H1 (cell line): Measurements from ENCODE around the gene TASP1.

ENCODE experiments used
- ATF3 ChIP-seq: IDR thresholded peaks from 2 replicates; pipeline ENCODE4 v1.6.1; 2011; ENCODE audit warnings: low read depth, mild to moderate bottlenecking, low read length; ENCODE audit not compliant: insufficient read depth
- CHD2 ChIP-seq: IDR thresholded peaks from 2 replicates; pipeline ENCODE4 v1.6.1; 2012; ENCODE audit warnings: low read length, improper control_type of control experiment
- JUND ChIP-seq: IDR thresholded peaks from 2 replicates; pipeline ENCODE4 v1.6.1; 2011; ENCODE audit warnings: mild to moderate bottlenecking, improper control_type of control experiment, low read length
- MAX ChIP-seq: IDR thresholded peaks from 2 replicates; pipeline ENCODE4 v1.6.1; 2012; ENCODE audit warnings: inconsistent platforms
- NRF1 ChIP-seq: IDR thresholded peaks from 2 replicates; pipeline ENCODE4 v1.6.1; 2011; ENCODE audit warnings: mild to moderate bottlenecking, low read depth, low read length, improper control_type of control experiment
- PHF8 ChIP-seq: fragments of 200-600 bp; sonication (generic); conservative IDR thresholded peaks from 2 replicates; pipeline ENCODE4 v1.7.1; 2012; ENCODE audit warnings: low read depth, mild to moderate bottlenecking, inconsistent platforms, low read length, moderate library complexity
- POLR2A ChIP-seq, 2 experiments: IDR thresholded peaks; 1 replicate in 1 of 2; 2 replicates in 1 of 2; pipeline ENCODE4 v1.6.1; 2011; ENCODE audit warnings: low read depth in 2 of 2, low read length in 2 of 2, mild to moderate bottlenecking in 2 of 2; ENCODE audit errors: control extremely low read depth in 1 of 2
- TEAD4 ChIP-seq: IDR thresholded peaks from 2 replicates; pipeline ENCODE4 v1.6.1; 2012; ENCODE audit warnings: low read depth, low read length, inconsistent platforms, mixed read lengths
- YY1 ChIP-seq: IDR thresholded peaks from 2 replicates; pipeline ENCODE4 v1.6.1; 2011; ENCODE audit warnings: low read depth, mild to moderate bottlenecking, low read length
- ZNF274 ChIP-seq: IDR thresholded peaks from 2 replicates; pipeline ENCODE4 v1.7.0; 2012; ENCODE audit warnings: low read length, borderline replicate concordance; ENCODE audit errors: extremely low read depth
- TF ChIP-seq, protein P1 (sequence below), 3 experiments: IDR thresholded peaks; 1 replicate in 2 of 3; 2 replicates in 1 of 3; pipeline versions ENCODE4 v1.5.1 to v1.6.1; 2011; ENCODE audit warnings: low read length in 3 of 3, mild to moderate bottlenecking in 3 of 3, inconsistent platforms in 2 of 3, low read depth in 1 of 3, moderate library complexity in 1 of 3; ENCODE audit not compliant: insufficient read depth in 1 of 3; ENCODE audit errors: control extremely low read depth in 1 of 3

DNA sequence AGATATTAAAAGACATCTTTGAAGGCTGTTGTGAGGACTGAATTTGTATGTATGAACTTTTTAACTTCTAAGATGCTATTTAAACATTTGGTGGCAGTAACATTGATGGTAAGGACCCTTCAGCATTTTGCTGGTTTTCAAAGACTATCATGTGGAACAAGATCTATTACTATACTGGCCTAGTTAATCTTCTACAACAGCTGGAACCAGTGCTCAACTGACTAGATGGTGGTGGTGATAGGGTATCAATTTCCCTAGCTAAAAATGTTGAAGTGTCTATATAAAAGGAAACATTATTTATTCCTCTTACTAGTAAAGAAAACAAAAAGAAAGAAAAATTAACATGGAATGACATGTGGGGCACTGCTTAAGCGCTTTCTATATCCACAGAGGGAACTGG lies 195.7 kb downstream of the TASP1 start:
- TF ChIP-seq, protein P1, sequence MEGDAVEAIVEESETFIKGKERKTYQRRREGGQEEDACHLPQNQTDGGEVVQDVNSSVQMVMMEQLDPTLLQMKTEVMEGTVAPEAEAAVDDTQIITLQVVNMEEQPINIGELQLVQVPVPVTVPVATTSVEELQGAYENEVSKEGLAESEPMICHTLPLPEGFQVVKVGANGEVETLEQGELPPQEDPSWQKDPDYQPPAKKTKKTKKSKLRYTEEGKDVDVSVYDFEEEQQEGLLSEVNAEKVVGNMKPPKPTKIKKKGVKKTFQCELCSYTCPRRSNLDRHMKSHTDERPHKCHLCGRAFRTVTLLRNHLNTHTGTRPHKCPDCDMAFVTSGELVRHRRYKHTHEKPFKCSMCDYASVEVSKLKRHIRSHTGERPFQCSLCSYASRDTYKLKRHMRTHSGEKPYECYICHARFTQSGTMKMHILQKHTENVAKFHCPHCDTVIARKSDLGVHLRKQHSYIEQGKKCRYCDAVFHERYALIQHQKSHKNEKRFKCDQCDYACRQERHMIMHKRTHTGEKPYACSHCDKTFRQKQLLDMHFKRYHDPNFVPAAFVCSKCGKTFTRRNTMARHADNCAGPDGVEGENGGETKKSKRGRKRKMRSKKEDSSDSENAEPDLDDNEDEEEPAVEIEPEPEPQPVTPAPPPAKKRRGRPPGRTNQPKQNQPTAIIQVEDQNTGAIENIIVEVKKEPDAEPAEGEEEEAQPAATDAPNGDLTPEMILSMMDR (IDR thresholded peaks at IDR 0.05; ENCODE audit: control extremely low read depth in 1 of 3, insufficient read depth in 1 of 3, low read depth in 1 of 3, low read length in 3 of 3), result no peak
- no peak for TF ChIP-seq CHD2
- TF ChIP-seq JUND, result no peak
- no peak for TF ChIP-seq ZNF274
- no peak for TF ChIP-seq POLR2A (IDR thresholded peaks at IDR 0.05; ENCODE audit: control extremely low read depth in 1 of 2, low read depth in 2 of 2, low read length in 2 of 2)
- no peak for TF ChIP-seq TEAD4
- TF ChIP-seq PHF8, result no peak
- no peak for TF ChIP-seq MAX
- TF ChIP-seq YY1, result no peak
- TF ChIP-seq NRF1, result no peak
- no peak for TF ChIP-seq ATF3
